ENCODE results near the gene GABARAP.
A peak's percentile ranks its signal among the peaks of the same experiment; 100 is the strongest.
"Not testable (repeated sequence)": the region's sequence is repeated elsewhere in the genome, so short reads cannot be mapped to it uniquely, and the experiment has no call there.

GABARAP gene

DNA sequence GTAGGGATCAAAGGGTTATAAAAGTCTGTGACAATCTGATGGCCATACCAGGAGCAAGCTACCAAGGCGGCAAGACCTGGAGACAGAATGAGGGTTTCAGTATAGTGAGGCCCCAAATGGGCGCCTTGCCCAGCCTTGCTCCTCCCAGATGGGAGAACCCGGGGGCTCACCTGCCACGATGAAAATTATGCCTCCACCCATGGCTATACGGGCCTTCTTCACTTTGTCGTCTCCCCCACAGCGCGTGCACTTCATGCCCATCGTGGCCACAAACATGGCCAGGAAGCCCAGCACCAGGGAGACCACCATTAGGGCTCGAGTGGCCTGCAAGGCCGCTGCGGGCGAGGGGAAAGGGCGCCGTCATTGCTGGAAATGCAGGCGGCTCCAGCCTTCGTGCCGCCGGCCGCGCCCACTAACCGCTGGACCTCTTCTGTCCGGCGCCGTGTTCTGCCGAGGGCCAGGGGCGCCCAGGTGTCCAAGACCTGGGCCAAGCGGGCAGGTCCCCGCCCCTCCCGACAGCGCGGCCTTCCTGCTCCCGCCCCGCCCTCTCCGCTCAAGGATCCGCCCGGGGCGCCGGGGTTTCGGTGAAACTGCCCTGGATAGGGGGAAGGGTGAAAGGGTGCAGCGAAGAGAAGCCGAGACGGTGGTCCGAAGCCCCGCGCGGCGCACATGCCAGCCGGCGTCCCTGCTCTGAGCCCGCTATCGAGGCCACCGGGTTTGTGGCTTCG, 18.6 kb upstream of the GABARAP start:
- DNase-seq (ENCODE audit: low spot score), result peak; percentile 62

DNA sequence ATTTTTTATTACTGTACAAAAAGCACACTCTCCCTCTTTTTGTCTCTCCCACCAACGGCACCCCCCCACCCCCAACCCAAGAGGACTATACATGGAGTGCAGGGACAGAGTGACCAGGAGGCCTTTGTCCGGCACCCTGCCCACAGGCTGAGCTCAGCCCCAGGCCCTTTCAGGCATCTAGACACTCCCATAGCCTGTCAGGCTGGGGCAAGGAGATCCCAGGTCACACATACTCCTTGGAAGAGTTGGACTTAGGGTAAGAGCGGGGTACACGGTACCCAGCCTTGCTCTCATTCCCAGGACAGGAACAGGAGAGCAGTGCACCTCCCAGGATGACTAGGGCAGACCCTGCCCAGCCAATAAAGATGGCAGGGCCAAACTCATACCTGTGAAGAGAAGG, 17.9 kb upstream of the GABARAP start:
- no peak for DNase-seq (ENCODE audit: low spot score)

DNA sequence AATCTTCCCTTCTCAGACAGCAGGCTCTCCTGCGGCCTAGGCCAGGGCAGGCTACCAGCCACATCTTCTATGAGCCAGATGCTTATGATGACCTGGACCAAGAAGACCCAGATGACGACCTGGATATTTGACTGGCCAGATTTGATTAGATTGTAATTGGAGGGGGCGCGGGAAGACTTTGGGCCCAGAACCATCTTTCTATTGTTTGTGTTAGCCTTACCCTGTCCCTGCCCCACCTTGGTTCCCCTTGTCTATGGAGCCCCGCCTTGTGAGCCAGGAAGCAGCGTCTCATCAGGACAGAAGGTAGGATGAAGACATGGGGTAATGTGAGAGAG, 17.3 kb upstream of the GABARAP start:
- DNase-seq (ENCODE audit: low spot score), result no peak

DNA sequence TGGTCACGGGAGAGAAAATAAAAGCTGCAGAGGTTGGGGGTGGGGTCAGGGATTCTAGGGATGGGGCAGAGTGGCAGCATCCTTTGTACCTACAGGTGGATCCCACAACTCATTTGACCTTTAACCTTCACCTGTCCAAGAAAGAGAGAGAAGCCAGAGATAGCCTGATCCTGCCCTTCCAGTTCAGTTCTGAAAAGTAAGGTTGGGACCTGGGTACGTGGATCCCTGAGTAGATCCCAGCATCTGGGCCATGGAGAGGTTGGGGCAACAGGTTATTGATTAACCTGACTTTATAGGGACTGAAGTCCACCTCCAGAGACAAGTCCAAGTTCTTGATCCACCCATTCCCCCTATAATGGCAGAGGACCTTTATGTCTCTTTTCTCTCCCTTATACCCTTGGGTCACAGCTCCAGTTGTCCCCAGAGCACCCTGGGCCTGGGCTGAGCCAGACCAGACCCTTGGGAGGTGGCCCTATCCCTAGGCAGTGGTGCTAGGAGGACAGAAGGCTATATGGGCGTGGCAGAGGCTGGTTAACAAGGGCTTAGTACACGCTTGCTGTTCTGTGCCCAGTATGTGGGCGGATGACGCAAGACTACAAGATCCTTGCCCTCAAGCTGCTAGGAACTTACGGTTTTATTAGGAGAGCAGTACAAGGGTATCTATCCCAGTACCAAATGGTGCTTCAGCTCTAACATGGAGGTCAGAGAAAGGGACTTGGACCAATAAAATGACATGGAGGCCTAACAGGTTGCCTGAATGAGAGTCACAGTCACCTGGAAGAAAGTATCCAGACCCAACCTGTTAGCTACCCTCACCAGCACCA, 16.7 kb upstream of the GABARAP start:
- no peak for DNase-seq (ENCODE audit: low spot score)

DNA sequence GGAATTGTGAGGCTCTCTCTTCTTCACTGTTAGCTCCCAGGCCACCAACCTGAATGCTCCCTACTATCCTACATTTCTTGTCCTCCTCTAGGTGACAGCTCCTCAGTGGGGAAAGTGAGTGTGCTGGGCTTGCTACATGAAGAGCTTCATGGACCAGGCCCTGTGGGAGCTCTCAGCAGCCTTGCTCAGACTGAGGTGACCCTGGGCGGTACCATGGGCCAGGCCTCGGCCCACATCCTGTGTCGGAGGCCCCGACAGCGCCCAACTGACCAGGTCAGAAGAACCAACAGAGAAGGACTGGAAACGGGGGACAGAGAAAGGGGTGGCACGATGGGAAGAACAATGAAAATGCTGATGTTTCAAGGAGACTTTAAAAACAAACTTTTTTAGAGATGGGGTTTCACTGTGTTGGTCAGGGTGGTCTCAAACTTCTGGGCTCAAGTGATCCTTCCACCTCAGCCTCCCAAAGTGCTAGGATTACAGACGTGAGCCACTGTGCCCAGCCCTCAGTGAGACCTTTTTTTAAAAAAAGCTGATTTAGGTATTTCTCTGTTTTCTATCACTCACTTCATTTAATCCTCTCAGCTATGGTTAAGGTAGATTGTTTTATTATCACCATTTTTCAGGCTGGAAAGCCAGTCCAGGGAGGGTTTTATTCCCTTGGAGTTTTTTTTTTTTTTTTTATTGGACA, 14.7 kb upstream of the GABARAP start:
- no peak for DNase-seq (ENCODE audit: low spot score)

DNA sequence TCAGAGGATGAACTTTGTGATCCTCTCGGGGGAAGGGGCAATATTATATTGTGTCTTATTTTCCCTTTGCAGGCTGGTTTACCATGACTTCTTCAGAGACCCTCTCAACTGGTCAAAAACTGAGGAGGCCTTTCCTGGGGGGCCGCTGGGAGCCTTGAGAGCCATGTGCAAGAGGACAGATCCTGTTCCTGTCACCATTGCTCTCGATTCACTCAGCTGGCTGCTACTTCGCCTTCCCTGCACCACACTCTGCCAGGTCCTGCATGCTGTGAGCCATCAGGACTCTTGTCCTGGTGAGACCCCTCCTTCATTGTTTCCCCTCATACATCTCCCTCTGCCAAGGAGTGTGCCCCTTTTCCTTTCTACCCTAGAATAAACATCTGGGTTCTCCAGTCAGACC, 12.3 kb upstream of the GABARAP start:
- no peak for DNase-seq (ENCODE audit: low spot score)

DNA sequence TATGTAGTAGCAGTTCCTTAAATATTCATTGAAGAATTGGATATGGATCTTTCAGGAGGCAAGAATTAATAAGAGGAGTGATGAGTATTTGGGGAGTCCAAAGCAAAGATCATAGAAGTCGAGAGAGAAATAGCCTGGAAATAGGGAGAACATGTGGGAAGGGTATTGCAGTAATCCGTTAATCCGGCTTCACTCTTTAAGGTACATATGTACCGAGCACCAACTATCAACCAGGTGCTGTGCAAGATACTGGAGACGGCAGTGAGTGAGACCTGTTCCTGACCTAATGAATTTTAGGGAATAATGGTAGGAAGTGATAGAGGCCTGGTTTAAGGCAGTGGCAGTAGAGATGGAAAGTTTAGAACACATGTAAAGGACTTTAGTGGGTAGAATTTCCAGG, 10.8 kb upstream of the GABARAP start:
- no peak for DNase-seq (ENCODE audit: low spot score)

DNA sequence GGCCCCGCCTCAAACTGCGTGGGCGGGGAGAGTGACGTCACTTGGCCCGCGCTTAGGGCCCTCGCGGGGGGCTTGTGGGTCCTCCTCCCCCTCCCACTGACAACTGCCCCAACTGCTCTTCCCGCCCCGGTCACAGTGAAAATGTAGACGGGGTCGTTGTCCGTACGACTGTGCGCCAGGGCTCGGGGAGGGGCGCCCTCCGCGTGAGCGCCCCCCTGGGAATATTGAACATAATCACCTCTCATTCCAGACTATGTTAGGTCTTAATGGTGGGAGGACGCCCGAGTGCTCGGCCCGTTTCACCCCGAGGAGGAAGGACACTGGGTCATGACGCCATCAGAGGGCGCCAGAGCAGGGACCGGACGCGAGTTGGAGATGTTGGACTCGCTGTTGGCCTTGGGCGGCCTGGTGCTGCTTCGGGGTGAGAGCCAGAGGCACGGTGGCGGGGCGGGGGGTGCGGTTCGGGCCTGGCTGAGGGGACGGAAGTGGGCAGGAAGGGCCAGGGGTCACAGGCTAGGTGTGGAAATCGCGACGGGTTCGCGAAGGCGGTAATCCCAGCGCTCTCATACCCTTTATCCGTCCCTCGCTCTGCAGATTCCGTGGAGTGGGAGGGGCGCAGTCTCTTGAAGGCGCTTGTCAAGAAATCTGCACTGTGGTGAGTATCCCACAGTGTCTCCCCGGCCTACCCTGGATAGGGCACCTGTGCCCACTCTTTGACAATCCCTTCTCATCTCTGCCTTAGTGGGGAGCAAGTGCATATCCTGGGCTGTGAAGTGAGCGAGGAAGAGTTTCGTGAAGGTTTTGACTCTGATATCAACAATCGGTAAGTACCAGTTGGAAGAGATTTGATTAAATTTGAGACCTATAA, 10.2 kb upstream of the GABARAP start, which contains the start of gene ELP5:
TSS of gene ELP5 (plus strand) at position 40 of the 868 bp plus-strand sequence. CDS start at position 376, 336 bp downstream.
- DNase-seq (ENCODE audit: low spot score), result peak; percentile 92

DNA sequence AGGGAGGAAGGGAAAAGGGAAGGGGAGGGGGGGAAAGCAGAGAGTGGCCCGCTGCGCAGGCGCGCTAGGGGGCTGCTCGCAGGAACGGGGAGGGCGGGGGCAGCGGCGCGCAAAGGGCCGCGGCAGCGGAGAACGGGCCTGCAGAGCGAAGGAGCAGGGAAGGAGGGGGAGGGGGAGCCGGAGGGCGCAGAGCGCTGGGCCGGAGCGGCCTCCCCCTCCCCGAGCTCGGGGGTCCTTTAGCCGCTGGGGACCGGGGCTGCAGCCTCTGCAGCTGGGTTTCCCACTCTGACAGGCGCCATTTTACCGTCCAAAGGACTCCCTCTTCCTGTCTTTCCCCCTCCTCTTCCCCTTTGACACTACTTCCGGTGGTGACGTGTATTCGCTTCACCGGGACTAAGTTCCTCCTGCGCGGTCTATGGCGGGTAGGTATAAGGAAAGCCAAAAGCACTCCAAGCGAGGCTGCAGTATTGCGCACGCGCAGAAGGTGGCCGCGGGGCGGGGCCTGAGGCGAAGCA, 9.5 kb upstream of the GABARAP start, which contains the start of gene CTDNEP1:
TSS of gene CTDNEP1 (minus strand) at position 74 of the 515 bp plus-strand sequence. CDS start 438 bp downstream, outside the sequence.
- DNase-seq (ENCODE audit: low spot score), result peak; percentile 96

DNA sequence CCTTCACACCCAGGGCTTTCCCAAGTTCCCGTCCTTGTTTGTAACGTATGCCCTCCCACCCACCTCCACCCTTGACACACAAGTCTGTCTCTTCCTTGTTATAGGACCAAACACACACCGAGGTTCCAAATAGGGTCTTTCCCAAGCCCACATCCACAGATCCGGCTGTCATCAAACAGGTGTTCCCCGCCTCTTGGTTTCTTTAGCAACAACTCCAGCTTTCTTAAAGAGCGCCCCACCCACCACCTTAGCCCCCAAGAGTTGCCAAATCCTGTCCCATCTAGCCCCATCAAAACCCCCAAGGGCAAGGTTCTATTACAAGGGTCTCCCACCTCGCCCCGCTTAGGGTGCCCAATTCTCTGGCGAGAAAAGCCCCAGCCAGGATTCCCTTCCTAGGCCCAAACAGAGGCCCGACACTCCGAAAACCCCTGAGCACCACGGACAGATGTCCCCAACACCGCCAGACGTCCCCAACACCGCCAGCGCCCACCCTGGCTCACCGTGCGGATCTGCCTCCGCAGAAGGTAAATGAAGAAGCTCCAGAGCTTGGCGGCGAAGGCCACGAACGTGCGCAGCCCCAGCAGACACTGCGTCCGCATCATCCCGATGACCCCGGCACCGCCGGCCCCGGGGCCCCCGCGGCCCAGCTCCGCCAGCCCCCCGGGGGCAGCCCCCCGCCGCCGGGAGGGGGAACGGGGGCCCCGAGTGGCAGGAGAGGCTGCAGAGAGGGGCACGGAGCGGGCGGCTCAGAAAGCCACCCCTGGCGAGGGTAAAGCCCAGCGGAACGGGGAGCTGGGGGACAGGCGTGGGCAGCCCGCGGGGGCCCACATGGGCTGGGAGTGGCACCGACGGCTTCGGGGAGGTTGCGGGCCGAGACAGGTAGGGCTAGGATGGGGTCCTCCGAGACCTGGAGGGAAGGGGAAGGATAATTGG, 8.7 kb upstream of the GABARAP start:
- no peak for DNase-seq (ENCODE audit: low spot score)

DNA sequence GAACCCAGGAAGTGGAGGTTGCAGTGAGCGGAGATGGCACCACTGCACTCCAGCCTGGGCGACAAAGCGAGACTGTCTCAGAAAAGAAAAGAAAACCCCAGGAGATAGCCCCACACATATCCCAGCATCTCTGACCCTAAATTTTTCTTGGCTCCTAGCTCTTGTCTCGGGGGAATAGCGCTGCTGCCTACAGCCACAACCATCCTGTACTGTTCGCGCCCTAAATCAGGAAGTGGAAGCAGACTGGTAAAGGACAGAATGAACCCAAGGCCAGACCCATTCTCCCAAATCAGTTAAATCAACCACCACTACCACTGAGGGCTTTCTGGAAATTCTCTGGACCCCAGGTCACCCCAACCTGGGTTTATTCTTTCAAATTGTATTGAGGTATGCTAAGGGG, 7.6 kb upstream of the GABARAP start:
- DNase-seq (ENCODE audit: low spot score), result no peak

DNA sequence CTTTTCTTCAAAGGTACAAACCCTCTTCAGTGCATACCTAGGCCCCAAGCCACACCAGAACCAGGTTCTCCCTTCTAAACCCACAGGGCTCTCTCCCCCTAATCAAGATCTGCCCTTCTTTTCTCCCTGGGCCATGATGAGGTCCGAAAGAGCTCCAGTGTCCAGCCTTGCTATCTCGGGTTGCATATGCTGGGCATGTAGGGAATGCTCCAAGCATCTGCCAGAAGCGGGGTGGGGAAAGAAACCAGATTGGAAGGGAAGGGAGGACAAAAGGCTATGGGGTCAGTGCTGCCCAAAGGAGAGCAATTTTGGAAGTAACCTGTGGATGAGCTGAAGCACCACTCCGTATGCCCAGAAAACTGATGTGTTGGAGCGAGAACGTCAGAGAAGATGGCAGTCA, 7.0 kb upstream of the GABARAP start:
- no peak for DNase-seq (ENCODE audit: low spot score)

DNA sequence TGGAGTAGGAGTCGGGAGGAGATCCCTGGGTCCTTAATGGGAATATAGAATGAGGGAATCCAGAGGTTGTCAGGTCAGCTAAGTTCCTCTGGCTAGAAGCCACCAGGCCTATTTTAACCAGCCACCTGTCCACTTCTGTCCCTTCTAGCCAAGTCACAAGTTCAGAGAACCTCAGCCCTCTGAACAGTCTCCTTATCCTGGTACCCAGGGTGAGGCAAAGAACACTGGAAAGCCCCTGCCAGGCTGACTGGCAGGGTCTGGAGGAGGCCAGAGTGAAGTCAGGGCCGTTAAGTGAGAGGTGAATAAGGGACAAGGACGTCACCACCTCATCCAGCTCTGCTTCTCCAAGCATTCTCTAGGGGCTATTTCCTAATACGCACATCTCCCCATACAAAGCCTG, 6.5 kb upstream of the GABARAP start:
- no peak for DNase-seq (ENCODE audit: low spot score)

DNA sequence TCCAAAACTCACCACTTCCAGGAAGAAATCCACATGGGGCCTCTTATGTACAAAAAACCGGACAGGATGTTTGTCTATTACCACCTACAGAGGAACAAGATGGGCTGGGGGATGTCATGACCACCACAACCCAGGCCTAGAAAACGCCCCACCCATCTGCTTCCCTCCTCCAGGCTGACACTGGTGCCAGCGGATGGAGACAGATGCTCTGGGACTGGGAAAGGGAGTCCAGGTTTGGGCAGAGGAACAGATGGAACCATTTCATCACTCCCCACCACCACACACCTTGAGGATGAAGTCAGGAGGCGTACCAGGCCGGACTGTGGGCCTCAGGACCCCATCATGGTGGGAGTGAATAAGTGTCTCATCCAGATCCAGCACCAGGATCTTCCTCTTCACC, 4.5 kb upstream of the GABARAP start:
- DNase-seq (ENCODE audit: low spot score), result no peak

DNA sequence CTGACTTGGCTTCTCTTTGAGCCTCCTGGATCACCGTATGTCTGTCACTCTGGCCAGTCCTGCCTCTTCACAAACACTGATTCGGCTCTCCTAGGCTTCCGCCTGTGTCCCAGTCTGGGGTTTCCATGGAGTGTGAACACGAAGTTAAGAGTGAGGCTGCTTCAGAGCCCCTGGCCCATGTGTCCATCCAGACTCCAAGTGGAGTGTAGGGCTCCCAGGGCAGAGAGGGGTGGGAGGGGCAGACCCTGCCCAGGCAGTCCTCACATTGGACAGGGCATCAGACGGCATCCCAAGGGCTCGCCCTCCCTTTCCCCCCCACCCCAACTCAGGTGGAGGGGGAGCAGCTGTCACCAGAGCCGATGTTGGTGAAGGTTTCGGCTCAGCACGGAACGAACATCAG, 1.6 kb upstream of the GABARAP start:
- DNase-seq (ENCODE audit: low spot score), result not testable (repeated sequence)

DNA sequence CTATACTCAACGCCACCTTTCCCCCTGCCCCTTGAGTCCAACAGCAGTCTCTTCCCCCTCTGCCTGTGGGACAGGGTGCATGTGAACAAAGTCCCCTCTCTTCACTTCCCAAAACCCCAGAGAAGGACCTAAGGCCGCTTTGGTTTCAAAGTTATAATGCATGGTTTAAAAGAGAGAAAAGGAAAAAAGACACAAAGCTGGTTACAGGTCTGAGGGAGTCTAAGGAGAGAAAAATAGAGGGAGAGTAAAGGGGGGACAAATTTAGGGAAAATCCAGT, 1.1 kb upstream of the GABARAP start:
- DNase-seq (ENCODE audit: low spot score), result no peak

DNA sequence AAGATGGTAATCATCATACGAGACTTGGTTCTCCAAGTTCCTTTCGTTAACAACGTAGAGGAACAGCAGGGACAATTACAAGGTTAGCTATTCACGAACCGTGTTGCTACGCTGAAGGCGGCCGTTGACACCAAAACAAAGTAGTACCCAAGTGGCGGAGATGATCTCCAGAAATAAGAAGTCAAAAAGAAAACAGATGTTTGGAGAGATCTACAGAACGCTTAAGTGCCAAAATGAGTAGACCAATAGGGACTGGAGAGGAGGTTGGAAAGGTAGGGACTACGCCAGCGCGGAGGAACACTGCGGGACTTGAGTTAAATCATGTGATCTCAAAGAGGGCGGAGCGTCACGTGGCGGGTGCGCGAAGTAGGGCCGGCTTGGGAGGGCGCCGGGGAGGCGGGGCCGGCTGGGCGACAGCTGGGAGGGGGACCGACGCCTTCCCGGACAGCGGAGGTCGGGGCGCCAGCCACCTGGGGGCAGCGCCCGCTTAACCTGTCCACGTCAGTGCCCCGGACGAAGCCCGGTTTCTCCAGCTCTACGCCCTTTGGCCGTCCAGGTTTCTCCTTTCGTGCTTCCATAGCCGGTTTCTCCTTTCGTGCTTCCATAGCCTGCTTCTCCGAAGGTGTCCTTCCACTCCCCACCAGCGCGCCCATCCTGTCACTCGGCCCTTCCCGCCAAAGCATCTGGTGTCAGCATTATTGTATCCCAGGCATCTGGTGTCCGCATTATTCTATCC, 636 bp upstream of the GABARAP start:
- DNase-seq (ENCODE audit: low spot score), result peak; percentile 91

DNA sequence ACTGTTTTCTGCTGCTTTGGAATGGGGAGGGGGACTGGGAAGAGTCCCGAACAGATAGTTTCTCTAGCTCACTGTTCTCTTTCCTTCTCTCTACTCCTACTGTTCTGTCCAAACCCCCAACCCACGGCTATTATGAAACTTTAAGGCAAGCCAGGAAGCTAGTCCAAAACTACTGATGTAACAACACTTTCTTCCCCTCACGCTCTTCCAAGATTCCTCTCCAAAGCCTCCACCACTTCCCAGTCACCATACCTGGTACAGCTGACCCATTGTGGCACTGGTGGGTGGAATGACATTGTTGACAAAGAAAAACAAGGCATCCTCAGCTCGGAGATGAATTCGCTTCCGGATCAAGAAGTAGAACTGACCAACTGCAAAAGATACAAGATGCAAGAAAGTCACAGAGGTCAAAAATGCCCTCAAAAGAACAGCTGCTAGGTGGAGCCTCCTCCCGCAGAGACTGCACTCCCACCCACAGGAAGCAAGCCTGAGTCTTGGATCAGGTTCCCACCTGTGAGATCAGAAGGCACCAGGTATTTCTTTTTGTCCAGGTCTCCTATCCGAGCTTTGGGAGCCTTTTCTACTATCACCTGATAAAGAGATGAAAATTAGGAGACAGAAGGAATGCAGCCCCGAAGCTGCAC, 1.0 kb downstream of the GABARAP start:
- DNase-seq (ENCODE audit: low spot score), result no peak

DNA sequence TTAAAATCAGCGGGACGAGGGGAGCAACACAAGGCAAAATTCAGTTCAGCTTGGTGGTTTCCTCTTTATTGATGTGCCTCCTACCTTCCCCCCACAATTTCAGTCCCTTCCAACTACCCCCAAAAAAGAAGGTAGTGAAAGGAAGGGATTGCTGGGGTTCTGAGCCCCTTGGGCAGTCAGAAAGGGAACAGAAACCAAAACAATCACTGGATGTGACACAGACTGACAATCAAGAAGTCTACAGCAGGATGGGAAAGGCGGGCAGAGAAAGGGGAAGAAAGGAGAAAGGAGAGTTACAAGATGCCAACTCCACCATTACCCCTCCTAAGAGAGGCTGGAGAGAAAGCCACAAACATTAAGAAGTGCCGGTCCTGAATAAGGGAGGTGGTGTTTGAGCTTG, 1.9 kb downstream of the GABARAP start:
- DNase-seq (ENCODE audit: low spot score), result no peak

Measured in AG20443 (cell line).